SJCRH30 (cell line): ENCODE data around the gene EFNA5. TPM values are rescaled to one million over a fixed set of nuclear protein-coding genes. Genes with fewer than 3 reads are reported as not detected.

ENCODE experiments used
- DNase-seq, 2 experiments: peaks; one replicate each; pipeline ENCODE4 v3.0.0-alpha.2; 2015 to 2020
- H3K27ac ChIP-seq: fragments of 250-450 bp; sonication (Bioruptor Pico); 2 replicates; pipeline ENCODE4 v1.5.1; 2020; ENCODE audit warnings: mild to moderate bottlenecking, moderate library complexity
- H3K27me3 ChIP-seq: fragments of 250-450 bp; sonication (Bioruptor Pico); 2 replicates; pipeline ENCODE4 v1.5.1; 2020; ENCODE audit warnings: mild to moderate bottlenecking, moderate library complexity
- H3K36me3 ChIP-seq: fragments of 250-450 bp; sonication (Bioruptor Pico); 2 replicates; pipeline ENCODE4 v1.5.1; 2020; ENCODE audit warnings: mild to moderate bottlenecking, moderate library complexity
- H3K4me1 ChIP-seq: fragments of 250-450 bp; sonication (Bioruptor Pico); 2 replicates; pipeline ENCODE4 v1.5.1; 2020; ENCODE audit warnings: mild to moderate bottlenecking, moderate library complexity
- H3K4me3 ChIP-seq: fragments of 250-450 bp; sonication (Bioruptor Pico); 2 replicates; pipeline ENCODE4 v1.5.1; 2020; ENCODE audit warnings: mild to moderate bottlenecking, moderate library complexity
- H3K9me3 ChIP-seq: fragments of 250-450 bp; sonication (Bioruptor Pico); replicated peaks from 2 replicates; pipeline ENCODE4 v1.5.1; 2020; ENCODE audit warnings: mild to moderate bottlenecking, moderate library complexity
- total RNA-seq: library from RNA; depleted of rRNA; stranded (reverse); fragments of >200 nt; shearing (Covaris generic); gene quantifications from 2 replicates; pipeline ENCODE4 v1.2.3, GENCODE V29; 2014

Gene EFNA5
- total RNA-seq, 1 experiment from 2014 or later = 41.3 TPM

GRCh38 chr5:107474361-107474715, 196.4 kb downstream of the EFNA5 start:
- H3K9me3 ChIP-seq = no peaks in the 10 kb centered on the region
- peaks cover 11% of the 10 kb centered on the region for H3K4me1 ChIP-seq
- H3K4me3 ChIP-seq = no peak overlapping the region
- H3K36me3 ChIP-seq = no peaks in the 10 kb centered on the region
- no peak for DNase-seq
- H3K27ac ChIP-seq = no peak overlapping the region
- no peaks in the 10 kb centered on the region for H3K27me3 ChIP-seq

GRCh38 chr5:107472620-107473064, 198.1 kb downstream of the EFNA5 start:
- Histone ChIP-seq H3K36me3 (no peaks in the 10 kb centered on the region), H3K4me3 (no peak overlapping the region), H3K4me1 (peaks cover 16% of the 10 kb centered on the region), H3K27me3 (no peaks in the 10 kb centered on the region), H3K27ac (no peak overlapping the region), H3K9me3 (no peaks in the 10 kb centered on the region)
- no peak for DNase-seq

GRCh38 chr5:107470295-107470582, 200.5 kb downstream of the EFNA5 start:
- Histone ChIP-seq H3K36me3 (no peaks in the 10 kb centered on the region), H3K27me3 (no peaks in the 10 kb centered on the region), H3K4me1 (peaks cover 26% of the 10 kb centered on the region), H3K9me3 (no peaks in the 10 kb centered on the region), H3K4me3 (no peak overlapping the region), H3K27ac (no peak overlapping the region)
- DNase-seq = no peak

GRCh38 chr5:107469485-107470294, 201.0 kb downstream of the EFNA5 start:
- DNase-seq = no peak
- no peak overlapping the region for H3K27ac ChIP-seq
- H3K4me3 ChIP-seq = no peak overlapping the region
- H3K9me3 ChIP-seq = no peaks in the 10 kb centered on the region
- H3K36me3 ChIP-seq = no peaks in the 10 kb centered on the region
- peaks cover 26% of the 10 kb centered on the region for H3K4me1 ChIP-seq
- H3K27me3 ChIP-seq = no peaks in the 10 kb centered on the region

GRCh38 chr5:107469064-107469463, 201.7 kb downstream of the EFNA5 start:
- H3K36me3 ChIP-seq = no peaks in the 10 kb centered on the region
- peaks cover 26% of the 10 kb centered on the region for H3K4me1 ChIP-seq
- H3K27ac ChIP-seq = no peak overlapping the region
- H3K9me3 ChIP-seq = no peaks in the 10 kb centered on the region
- H3K4me3 ChIP-seq = no peak overlapping the region
- no peaks in the 10 kb centered on the region for H3K27me3 ChIP-seq
- no peak for DNase-seq

GRCh38 chr5:107468276-107468675, 202.5 kb downstream of the EFNA5 start:
- no peak for DNase-seq
- Histone ChIP-seq H3K27ac (no peak overlapping the region), H3K9me3 (no peaks in the 10 kb centered on the region), H3K27me3 (no peaks in the 10 kb centered on the region), H3K4me1 (peaks cover 26% of the 10 kb centered on the region), H3K36me3 (no peaks in the 10 kb centered on the region), H3K4me3 (no peak overlapping the region)

GRCh38 chr5:107467137-107467932, 203.4 kb downstream of the EFNA5 start:
- no peak for DNase-seq
- H3K4me3 ChIP-seq = no peak overlapping the region
- H3K36me3 ChIP-seq = no peaks in the 10 kb centered on the region
- H3K27ac ChIP-seq = no peak overlapping the region
- H3K27me3 ChIP-seq = no peaks in the 10 kb centered on the region
- H3K4me1 ChIP-seq = peaks cover 26% of the 10 kb centered on the region
- no peaks in the 10 kb centered on the region for H3K9me3 ChIP-seq

GRCh38 chr5:107466233-107466769, 204.4 kb downstream of the EFNA5 start:
- peaks cover 26% of the 10 kb centered on the region for H3K4me1 ChIP-seq
- peak; percentile 79 to 84 for DNase-seq
- H3K36me3 ChIP-seq = no peaks in the 10 kb centered on the region
- peak overlapping the region; percentile 33 for H3K27ac ChIP-seq
- no peak overlapping the region for H3K4me3 ChIP-seq
- H3K9me3 ChIP-seq = no peaks in the 10 kb centered on the region
- H3K27me3 ChIP-seq = no peaks in the 10 kb centered on the region

GRCh38 chr5:107464876-107465275, 205.9 kb downstream of the EFNA5 start:
- H3K4me3 ChIP-seq = no peak overlapping the region
- no peaks in the 10 kb centered on the region for H3K36me3 ChIP-seq
- peaks cover 21% of the 10 kb centered on the region for H3K4me1 ChIP-seq
- no peak overlapping the region for H3K27ac ChIP-seq
- H3K9me3 ChIP-seq = 0 out of 2 replicates have a peak, but pooled peaks cover under 1% of the 10 kb centered on the region
- no peaks in the 10 kb centered on the region for H3K27me3 ChIP-seq
- no peak for DNase-seq

GRCh38 chr5:107464416-107464815, 206.3 kb downstream of the EFNA5 start:
- Histone ChIP-seq H3K36me3 (no peaks in the 10 kb centered on the region), H3K4me1 (peaks cover 16% of the 10 kb centered on the region), H3K27me3 (no peaks in the 10 kb centered on the region), H3K27ac (no peak overlapping the region), H3K4me3 (no peak overlapping the region), H3K9me3 (0 out of 2 replicates have a peak, but pooled peaks cover 4% of the 10 kb centered on the region)
- no peak for DNase-seq

GRCh38 chr5:107463731-107464130, 207.0 kb downstream of the EFNA5 start:
- Histone ChIP-seq H3K4me3 (no peak overlapping the region), H3K9me3 (0 out of 2 replicates have a peak, but pooled peaks cover 4% of the 10 kb centered on the region), H3K27ac (no peak overlapping the region), H3K4me1 (peaks cover 11% of the 10 kb centered on the region), H3K27me3 (no peaks in the 10 kb centered on the region), H3K36me3 (no peaks in the 10 kb centered on the region)
- no peak for DNase-seq

- H3K4me3 ChIP-seq = no peak overlapping the region
- peaks cover 13% of the 10 kb centered on the region for H3K4me1 ChIP-seq
- no peak overlapping the region for H3K27ac ChIP-seq
- H3K27me3 ChIP-seq = no peaks in the 10 kb centered on the region
- no peak for DNase-seq
- H3K36me3 ChIP-seq = no peaks in the 10 kb centered on the region
- 0 out of 2 replicates have a peak, but pooled peaks cover 4% of the 10 kb centered on the region for H3K9me3 ChIP-seq
Measured at GRCh38 chr5:107461770-107462169, 209.0 kb downstream of the EFNA5 start.

GRCh38 chr5:107460789-107461188, 209.9 kb downstream of the EFNA5 start:
- Histone ChIP-seq H3K27ac (no peak overlapping the region), H3K4me1 (peaks cover 13% of the 10 kb centered on the region), H3K4me3 (no peak overlapping the region), H3K27me3 (no peaks in the 10 kb centered on the region), H3K9me3 (0 out of 2 replicates have a peak, but pooled peaks cover 4% of the 10 kb centered on the region), H3K36me3 (no peaks in the 10 kb centered on the region)
- no peak for DNase-seq

- Histone ChIP-seq H3K4me3 (no peak overlapping the region), H3K36me3 (no peaks in the 10 kb centered on the region), H3K4me1 (peaks cover 24% of the 10 kb centered on the region), H3K9me3 (0 out of 2 replicates have a peak, but pooled peaks cover 4% of the 10 kb centered on the region), H3K27me3 (no peaks in the 10 kb centered on the region), H3K27ac (no peak overlapping the region)
- no peak for DNase-seq
Measured at GRCh38 chr5:107459605-107460004, 211.1 kb downstream of the EFNA5 start.

- Histone ChIP-seq H3K36me3 (no peaks in the 10 kb centered on the region), H3K27ac (no peak overlapping the region), H3K9me3 (0 out of 2 replicates have a peak, but pooled peaks cover 4% of the 10 kb centered on the region), H3K27me3 (no peaks in the 10 kb centered on the region), H3K4me1 (peaks cover 29% of the 10 kb centered on the region), H3K4me3 (no peak overlapping the region)
- no peak for DNase-seq
Measured at GRCh38 chr5:107458322-107458721, 212.4 kb downstream of the EFNA5 start.
